Osteocyte (in vitro differentiated cells): Measurements from ENCODE around the gene INPP5D. TPM values are rescaled to one million over a fixed set of nuclear protein-coding genes. Genes with fewer than 3 reads are reported as not detected.
"Not testable (repeated sequence)": the region's sequence is repeated elsewhere in the genome, so short reads cannot be mapped to it uniquely, and the experiment has no call there.

Experiments
- DNase-seq: peaks from one replicate; pipeline ENCODE4 v3.0.0; 2021; ENCODE audit warnings: mixed read lengths; ENCODE audit not compliant: unreplicated experiment; ENCODE audit errors: extremely low spot score
- H3K27ac Mint-ChIP-seq: one replicate; pipeline ENCODE4 v1.8.0; 2021; ENCODE audit warnings: mild to moderate bottlenecking, mixed read lengths; ENCODE audit not compliant: unreplicated experiment
- H3K27me3 Mint-ChIP-seq: one replicate; pipeline ENCODE4 v1.8.0; 2021; ENCODE audit warnings: mixed read lengths; ENCODE audit not compliant: unreplicated experiment
- H3K36me3 Mint-ChIP-seq: one replicate; pipeline ENCODE4 v1.8.0; 2021; ENCODE audit warnings: mixed read lengths; ENCODE audit not compliant: unreplicated experiment
- H3K4me1 Mint-ChIP-seq: one replicate; pipeline ENCODE4 v1.8.0; 2021; ENCODE audit warnings: mixed read lengths; ENCODE audit not compliant: unreplicated experiment
- H3K4me3 Mint-ChIP-seq: one replicate; pipeline ENCODE4 v1.8.0; 2021; ENCODE audit warnings: mild to moderate bottlenecking, moderate library complexity, mixed read lengths; ENCODE audit not compliant: unreplicated experiment
- H3K9me3 Mint-ChIP-seq: one replicate; pipeline ENCODE4 v1.8.0; 2021; ENCODE audit warnings: mixed read lengths; ENCODE audit not compliant: unreplicated experiment
- CTCF ChIP-seq: fragments of 200-600 bp; sonication (generic); IDR thresholded peaks from 2 replicates; pipeline ENCODE4 v1.5.0; 2021; ENCODE audit warnings: antibody characterized with exemption, mild to moderate bottlenecking, moderate library complexity
- total RNA-seq: library from RNA; stranded (reverse); gene quantifications from 2 replicates; pipeline ENCODE4 v1.2.1, GENCODE V29; 2021

INPP5D gene
- total RNA-seq, 1 donor from 2014 or later = 0.40 TPM

DNA sequence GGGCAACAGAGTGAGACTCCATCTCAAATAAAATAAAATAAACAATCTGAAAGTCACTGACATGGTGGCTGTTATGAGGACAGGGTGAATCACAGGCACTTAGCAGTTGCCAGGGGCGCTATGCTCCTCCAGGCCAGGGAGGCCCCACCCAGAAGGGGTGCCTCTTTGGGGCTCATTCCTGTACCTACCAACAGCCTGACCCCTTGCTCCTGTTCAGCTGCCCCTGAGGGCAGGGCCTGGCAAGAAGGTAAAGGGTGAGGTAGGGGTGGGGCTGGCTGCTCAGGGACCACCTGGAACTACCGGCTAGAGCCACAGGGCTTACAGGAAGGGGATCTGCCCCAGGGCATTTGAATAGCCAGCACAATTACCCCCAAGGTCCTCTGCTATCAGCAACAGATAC, 60.3 kb downstream of the INPP5D start:
- H3K27me3 Mint-ChIP-seq = peaks cover 10% of the 10 kb centered on the region
- no peaks in the 10 kb centered on the region for H3K9me3 Mint-ChIP-seq
- no peak for TF ChIP-seq CTCF
- no peaks in the 10 kb centered on the region for H3K36me3 Mint-ChIP-seq
- no peak overlapping the region for H3K27ac Mint-ChIP-seq
- DNase-seq = no peak
- H3K4me3 Mint-ChIP-seq = no peak overlapping the region
- H3K4me1 Mint-ChIP-seq = no peaks in the 10 kb centered on the region

DNA sequence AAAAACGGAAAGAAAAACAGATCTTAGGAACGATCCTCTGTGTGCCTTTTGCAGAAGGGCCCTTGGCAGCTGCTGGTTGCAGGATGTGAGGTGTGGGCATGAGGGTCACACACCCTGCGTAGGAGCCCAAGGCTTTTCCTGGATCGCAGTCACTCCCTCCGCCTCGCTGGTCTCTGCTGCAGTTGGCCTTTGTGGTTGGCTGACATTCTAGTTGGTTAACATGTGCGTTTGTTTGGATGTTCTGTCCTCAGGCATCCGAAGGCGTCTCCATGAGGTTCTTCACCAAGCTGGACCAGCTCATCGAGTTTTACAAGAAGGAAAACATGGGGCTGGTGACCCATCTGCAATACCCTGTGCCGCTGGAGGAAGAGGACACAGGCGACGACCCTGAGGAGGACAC, 61.7 kb downstream of the INPP5D start:
- no peak for DNase-seq
- H3K36me3 Mint-ChIP-seq = no peaks in the 10 kb centered on the region
- TF ChIP-seq CTCF = no peak
- no peaks in the 10 kb centered on the region for H3K9me3 Mint-ChIP-seq
- H3K27me3 Mint-ChIP-seq = peaks cover 6% of the 10 kb centered on the region
- H3K27ac Mint-ChIP-seq = no peak overlapping the region
- H3K4me1 Mint-ChIP-seq = no peaks in the 10 kb centered on the region
- no peak overlapping the region for H3K4me3 Mint-ChIP-seq

DNA sequence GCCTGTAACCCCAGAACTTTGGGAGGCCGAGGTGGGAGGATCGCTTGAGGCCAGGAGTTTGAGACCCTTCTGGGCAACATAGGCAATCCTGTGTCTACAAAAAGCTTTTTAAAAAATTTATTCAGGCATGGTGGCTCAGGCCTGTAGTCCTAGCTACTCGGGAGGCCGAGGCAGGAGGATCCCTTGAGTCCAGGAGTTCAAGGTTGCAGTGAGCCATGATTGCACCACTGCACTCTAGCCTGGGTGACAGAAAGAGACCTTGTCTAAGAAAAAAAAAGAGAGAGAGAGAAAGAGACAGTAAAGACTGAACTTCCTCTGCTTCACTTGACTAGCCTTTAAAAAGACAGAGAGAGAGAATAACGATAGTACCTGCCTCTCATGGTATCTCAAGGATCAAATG, 62.4 kb downstream of the INPP5D start:
- peaks cover 12% of the 10 kb centered on the region for H3K27me3 Mint-ChIP-seq
- H3K36me3 Mint-ChIP-seq = no peaks in the 10 kb centered on the region
- TF ChIP-seq CTCF = no peak
- H3K4me3 Mint-ChIP-seq = no peak overlapping the region
- H3K27ac Mint-ChIP-seq = no peak overlapping the region
- no peaks in the 10 kb centered on the region for H3K9me3 Mint-ChIP-seq
- H3K4me1 Mint-ChIP-seq = no peaks in the 10 kb centered on the region
- no peak for DNase-seq

DNA sequence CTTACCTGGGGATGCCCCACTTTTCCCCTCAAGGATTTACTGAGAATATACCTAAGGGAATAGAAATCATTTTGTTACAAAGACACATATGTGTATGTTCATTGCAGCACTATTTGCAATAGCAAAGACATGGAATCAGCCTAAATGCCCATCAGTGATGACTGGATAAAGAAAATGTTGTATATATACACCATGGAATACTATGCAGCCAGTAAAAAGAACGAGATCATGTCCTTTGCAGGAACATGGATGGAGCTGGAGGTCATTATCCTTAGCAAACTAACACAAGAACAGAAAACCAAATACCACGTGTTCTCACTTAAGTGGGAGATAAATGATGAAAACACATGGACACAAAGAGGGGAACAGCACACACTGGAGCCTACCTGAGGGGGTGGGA, 63.4 kb downstream of the INPP5D start:
- not testable (repeated sequence) for DNase-seq, H3K4me3 Mint-ChIP-seq, H3K4me1 Mint-ChIP-seq, H3K9me3 Mint-ChIP-seq, H3K36me3 Mint-ChIP-seq, H3K27ac Mint-ChIP-seq
- H3K27me3 Mint-ChIP-seq = peaks cover 14% of the 10 kb centered on the region

- no peak for DNase-seq
- H3K4me3 Mint-ChIP-seq = no peak overlapping the region
- H3K9me3 Mint-ChIP-seq = no peaks in the 10 kb centered on the region
- no peaks in the 10 kb centered on the region for H3K36me3 Mint-ChIP-seq
- TF ChIP-seq CTCF = no peak
- no peaks in the 10 kb centered on the region for H3K4me1 Mint-ChIP-seq
- no peak overlapping the region for H3K27ac Mint-ChIP-seq
- peaks cover 12% of the 10 kb centered on the region for H3K27me3 Mint-ChIP-seq
Observed at GRCh38 chr2:233124421-233125080, 64.4 kb downstream of the INPP5D start.
